Measurements from ENCODE around the gene SPATA46.

GRCh38 chr1:162370721-162371120 lies 5.9 kb downstream of the SPATA46 start:
- no peak for TF ChIP-seq CTCF (IDR thresholded peaks at IDR 0.05)
- TF ChIP-seq POLR2A (IDR thresholded peaks at IDR 0.05) = no peak
- no peak for TF ChIP-seq EP300 (IDR thresholded peaks at IDR 0.05)
